Dermis blood vessel endothelial cell (primary cell): Measurements from ENCODE around the gene ZFP36L1. TPM values are rescaled to one million over a fixed set of nuclear protein-coding genes. Genes with fewer than 3 reads are reported as not detected.

ENCODE experiments used
- DNase-seq: peaks from one replicate; pipeline ENCODE4 v3.0.0; 2010
- total RNA-seq: library from RNA; depleted of rRNA; stranded (reverse); fragments of >200 nt; gene quantifications from 2 replicates; pipeline ENCODE4 v1.2.3, GENCODE V29; 2014

ZFP36L1 gene
- total RNA-seq, 1 donor from 2014 or later, result 72.2 TPM

DNA sequence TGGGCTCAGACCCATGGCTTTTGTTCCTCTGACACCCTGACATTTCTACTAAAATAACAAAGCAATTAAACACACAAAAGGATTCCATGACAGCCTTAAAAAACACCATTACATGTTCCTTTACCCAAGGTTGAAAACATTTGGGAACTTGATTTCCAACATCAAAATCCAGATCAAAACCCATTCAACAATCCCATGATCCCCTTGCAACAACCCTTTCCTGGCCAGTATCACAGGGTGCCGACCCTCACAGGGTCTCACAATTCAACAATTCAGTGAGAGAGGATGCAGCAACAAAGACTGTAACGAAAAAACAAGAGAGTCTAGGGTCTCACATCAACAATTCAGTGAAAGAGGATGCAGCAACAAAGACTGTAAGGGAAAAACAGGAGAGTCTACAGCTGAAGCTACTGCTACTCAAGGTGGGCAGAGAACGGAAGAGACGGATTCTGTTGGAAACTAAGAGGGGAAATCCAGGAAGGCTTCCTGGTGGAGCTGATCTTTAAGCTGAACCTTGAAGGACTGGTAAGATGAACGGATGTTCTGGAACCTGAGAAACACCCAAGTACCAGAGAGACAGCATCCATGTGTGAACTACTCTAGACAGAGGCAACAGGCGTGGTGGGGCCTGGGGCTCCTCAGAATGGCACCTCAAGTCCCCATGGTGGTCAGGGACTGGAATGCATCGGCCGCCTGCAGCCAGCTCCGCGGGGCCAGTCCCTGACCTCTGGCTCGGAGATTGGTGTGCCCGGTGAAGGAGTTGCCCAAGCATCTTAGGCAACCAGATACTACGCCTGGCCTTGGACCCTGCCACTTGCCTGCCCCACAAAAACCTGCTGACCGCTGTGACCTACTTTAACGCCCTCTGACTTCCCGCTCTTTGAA lies 22.7 kb upstream of the ZFP36L1 start:
- peak; percentile 20 for DNase-seq

DNA sequence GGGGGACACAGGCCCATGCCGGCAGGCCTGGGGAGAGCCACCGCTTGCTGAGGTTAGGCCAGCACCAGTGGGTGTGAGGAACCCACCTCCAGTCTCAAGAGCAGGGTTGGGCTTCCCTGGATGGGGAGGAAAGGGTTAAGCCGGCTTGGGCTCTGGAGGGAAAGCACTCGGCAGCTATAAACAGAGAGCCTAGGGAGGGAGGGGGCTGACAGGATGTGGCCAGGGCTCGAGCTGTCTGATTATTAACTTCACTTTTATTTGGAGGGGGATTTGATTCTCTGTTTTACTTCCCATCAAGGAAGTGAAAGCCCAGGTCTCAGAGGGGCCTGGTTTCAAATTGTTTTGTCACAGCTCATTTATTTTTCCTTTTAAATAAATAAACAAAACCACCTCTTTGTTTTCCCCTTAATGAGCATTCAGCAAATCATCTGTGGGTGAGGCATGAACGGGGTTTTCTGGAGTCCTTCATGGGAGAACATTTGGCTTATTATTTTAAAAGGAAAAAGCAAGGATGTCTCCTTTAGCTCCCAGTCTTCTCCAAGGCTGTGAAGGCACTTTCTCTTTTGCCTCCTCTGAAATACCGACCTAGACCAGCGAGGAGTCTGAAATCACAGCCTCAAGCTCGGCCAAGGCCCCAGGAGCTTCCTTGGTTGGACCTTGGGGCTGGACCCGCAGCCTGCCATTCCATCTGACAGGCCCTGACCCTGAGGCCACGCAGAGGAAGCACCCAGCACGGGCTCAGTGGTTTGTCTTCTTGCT lies 21.9 kb upstream of the ZFP36L1 start:
- peak; percentile 69 for DNase-seq

DNA sequence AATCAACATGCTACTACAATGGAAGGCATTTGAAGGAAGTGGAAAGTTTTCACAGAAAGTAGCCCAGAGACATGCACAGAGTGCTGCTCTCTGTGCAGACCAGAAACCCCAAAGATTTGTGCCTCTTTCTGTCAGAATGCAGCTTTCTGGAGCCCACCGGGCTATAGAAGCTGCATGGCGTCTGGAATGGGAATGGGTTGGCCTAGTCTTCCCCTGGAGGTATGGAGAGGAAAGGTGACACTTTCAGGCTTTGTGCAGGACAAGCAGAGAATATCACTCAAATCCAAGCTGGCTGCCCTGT lies 21.3 kb upstream of the ZFP36L1 start:
- no peak for DNase-seq

DNA sequence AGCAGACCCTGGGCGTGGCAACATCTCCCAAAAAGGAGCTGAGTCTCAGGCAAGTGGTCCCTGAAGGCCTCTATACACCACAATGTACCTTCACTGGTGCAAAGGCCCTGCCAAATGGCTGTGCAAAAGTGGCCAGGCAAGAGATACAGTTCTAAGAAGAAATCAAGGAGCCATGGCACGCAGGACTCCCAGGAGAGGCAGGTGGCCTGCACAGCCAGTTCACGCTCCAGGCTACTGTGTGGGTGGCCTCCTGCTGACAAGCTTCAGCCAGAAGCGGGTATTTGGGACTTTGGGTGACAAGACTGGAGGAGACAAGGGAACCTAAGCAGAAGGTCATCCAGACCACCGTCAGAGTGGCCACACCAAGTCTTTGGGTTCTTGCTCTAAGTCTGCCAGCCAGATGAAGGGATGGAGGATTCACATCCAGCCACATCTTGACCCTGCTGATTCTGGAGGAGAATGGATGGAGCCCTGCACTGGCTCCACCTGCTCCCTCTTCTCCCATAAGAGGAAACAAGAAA lies 20.5 kb upstream of the ZFP36L1 start:
- DNase-seq, result no peak

DNA sequence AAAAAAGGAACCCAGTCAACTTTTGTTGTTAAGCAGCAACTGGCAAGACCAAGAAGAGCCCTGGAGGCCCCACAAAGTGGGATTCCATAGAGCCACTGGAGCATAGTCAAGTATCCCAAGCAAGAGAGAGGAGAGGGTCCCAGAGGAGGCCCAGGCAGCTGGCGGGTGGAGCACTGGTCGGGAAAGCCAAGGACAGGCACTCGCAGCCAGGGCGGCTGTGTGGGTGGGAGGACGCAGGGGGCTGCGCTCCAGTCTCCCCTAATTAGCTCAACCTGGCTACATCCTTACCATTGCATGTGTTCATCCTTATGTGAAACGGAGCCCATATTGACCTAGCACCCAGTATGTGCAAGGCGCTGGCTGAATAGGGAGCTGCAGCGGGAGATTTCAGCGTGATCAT lies 18.3 kb upstream of the ZFP36L1 start:
- DNase-seq, result no peak

DNA sequence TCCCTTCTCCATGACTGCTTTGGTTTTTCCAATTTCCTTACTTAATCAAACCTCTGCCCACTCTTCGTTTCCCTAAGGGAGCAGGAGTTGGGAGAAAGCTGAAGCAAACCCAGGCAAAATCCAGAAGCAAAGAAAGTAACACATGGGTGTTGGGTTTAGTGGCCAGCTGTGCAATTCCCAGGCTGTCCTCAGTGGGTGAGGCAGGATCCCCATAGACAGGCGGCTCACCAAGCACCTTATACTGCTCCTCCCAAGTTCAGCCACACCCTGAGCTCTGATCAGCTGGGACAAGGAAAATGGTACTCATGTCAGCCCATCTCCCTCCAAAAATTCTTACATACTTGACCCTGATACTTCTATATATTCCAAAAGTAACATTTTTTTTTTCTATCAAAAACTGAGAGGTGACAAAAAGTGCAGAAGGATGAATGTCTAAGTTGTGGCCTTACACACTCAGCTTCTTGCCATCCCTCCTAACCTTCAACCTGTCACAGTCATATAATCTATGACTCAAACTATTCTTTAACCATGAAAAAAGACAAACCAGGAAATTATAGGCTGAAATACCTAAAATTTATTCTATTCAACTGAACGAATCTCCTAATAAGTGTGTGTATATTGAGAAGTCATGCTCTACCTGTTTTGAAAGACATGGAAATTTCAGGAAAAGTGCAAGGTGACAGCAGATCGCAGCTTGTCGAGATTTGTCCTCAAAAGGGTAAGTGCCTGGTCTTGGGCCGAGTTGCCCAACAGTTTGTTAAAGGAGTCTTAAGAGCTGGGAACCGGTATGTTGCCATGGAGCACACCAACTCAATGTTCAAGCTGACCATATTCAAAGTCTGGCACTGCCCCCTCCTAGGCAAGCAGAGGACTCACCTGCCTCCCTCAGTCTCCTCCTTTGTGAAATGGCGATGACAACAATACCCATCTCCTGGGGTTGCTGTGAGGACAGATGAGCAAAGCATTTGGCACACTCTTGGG lies 17.6 kb upstream of the ZFP36L1 start:
- no peak for DNase-seq

DNA sequence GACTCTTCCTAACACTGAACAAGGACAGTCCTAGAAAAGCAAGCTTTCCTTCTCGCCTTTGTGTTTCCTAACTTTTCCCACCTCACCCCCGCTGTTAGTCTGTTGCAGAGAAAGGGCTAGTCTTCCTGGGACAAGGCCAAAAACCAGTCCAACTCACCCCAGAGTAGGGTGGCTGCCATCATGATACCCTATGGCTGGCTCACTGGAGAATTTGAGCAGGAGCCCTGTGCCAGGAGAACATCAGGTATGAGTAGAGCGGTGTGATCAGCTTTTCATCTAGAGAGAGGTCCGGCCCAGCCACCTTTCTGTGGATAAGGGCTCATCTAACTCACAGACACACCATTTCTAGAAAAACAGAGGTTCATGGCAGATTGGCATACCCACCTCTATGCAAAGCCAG lies 16.7 kb upstream of the ZFP36L1 start:
- no peak for DNase-seq

DNA sequence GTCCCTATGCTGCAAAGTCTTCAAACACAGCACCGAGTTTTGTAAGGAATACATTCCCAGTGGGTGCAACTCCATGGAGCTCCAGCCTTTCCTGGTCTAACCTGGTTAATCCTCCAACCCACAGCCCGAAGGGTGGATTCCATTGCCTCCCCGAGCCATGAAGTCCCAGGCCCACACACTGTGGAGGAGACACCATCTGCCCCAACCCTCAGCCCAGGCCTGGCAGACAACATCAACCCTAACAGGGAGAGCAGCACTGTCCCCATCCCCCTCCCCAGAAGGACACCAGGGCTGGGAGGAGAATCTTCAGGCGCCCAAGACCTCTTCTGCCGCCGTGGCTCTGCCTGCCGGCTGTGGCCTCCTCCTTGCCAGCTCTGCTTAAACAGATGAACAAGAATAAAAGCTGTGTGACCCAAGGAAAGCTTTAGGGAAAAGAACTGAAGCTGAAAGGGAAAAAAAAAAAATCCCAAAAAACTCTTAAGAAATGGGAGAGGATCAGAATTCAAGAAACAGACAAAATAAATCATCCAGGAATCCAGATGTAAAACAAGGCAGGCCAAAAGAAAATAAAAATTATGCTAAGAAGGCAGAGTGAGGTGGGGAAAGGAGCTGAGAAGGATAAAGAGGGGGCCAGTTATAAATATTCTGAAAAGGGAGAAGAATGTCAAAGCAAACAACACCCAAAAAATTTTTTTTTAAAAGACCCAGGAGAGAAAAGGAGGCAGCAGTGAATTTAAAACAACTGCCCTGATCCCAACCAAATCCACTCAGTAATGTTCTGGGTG lies 16.0 kb upstream of the ZFP36L1 start:
- no peak for DNase-seq

DNA sequence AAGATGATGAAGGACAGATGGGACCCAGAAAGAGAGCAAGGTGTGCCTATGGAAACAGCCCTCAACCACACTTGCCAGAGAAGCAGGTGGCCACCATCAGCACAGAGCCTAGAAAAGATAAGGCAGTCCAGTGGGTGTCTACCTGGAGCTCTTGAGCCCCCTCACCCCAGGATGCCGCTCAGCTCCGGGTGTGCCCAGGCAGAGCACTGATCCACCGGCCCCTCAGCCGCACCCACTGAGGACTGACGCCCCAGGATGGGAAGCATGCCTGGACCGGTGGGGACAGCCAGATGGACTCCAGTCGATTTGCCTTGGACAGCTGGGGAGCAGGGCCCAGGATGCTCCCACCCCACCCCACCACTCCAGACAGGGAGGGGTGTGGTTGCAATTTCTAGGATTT lies 15.1 kb upstream of the ZFP36L1 start:
- no peak for DNase-seq

DNA sequence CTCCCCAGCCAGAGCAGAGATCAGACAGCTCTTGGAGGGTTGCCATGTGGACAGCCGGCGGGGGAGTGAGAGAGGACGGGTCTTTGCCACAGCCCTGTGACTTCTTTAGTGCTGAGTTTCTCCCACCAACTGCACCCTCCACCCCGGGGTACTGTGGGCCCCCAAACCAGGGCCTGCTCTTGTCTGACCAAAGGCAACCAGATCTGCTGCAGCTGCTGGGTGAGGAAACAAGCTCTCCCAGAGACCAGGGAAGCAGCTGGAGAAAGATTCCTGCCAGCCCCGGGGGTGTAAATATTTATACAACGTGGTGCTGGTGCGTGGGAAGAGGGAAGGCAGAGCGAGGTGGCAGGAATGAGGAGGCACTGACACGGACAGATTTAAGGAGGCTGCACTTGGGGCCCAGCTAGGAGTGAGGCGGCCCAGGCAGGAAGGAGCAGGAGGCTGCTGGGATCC lies 14.3 kb upstream of the ZFP36L1 start:
- DNase-seq, result peak; percentile 89

DNA sequence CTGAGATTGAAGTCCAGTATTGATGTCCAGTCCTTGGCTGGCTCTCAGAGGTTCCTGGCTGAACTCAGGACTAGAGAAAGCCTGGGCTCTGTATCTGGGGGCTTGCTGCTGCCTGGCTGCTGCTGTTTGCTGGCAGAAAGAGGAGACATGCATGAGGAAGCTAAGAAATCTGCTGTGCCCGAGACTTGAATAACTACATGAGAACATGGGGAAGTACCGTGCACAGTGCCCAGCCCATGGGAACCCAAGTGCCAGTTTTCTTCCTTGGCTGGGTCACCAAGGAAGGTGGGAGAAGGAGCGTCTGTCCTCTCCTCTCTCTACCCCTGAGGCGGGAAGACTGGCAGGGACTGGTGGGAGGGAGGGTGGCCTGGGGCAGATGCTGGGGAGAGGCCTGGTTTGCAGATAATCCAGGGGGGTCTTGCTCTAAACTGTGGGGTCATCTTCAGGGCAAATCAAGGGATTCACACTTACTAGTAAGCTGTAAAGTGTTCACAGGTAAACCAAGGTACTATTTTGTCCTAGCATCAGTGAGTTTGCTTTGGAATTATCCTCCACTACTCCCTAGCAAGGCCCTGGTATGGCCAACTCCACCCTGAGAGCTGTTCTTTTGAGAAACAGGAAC lies 13.8 kb upstream of the ZFP36L1 start:
- DNase-seq, result no peak

DNA sequence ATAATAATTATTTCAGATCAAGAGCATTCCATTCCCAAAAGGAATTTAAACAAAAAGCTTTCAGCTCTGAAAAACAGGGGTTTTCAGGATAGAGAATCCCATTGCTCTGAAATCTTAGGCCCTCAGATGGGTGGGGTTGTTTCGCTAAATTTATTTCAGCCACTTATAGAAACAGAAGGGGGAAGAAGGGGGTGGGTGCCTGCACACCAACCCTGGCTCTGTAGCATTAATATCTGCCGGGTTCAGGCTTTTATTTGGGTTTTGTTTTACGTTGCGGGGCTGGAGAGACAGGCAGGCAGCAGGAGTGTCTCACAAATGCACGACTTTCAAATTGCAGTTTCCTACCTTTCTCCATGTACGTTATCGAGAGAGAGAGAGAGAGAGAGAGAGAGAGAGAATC lies 12.5 kb upstream of the ZFP36L1 start:
- no peak for DNase-seq

DNA sequence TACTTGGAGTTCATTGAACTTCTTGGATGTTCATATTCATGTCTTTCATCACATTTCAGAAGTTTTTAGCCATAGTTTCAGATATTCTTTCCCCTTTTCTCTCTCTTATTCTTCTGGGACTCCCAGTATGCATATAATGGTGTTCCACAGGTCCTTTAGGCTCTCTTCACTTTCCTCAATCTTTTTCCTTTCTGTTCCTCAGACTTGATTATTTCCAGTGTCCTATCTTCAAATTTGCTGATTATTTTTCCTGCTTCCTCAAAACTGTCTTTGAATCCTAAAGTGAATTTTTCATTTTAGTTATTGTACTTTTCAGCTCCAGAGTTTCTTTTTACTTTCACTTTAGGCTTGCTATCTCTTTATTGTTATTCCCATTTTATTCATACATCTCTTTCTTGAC lies 8.8 kb upstream of the ZFP36L1 start:
- DNase-seq, result no peak

DNA sequence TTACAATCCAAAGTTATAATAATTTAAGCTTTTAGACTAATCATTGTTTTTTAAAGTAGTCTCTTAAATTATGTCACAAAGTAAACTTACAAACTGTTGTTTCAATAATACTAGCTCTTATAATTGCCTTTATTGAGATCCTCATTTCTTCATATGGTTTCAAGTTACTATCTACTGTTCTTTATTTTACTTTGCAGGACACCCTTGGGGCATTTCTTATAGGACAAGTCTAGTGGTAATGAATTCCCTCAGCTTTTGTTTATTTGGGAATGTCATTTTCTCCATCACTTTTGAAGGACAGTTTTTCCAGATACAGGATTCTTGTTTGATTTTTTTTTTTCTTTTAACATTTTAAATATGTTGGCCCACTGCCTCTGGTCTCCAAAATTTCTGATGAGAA lies 8.1 kb upstream of the ZFP36L1 start:
- no peak for DNase-seq

DNA sequence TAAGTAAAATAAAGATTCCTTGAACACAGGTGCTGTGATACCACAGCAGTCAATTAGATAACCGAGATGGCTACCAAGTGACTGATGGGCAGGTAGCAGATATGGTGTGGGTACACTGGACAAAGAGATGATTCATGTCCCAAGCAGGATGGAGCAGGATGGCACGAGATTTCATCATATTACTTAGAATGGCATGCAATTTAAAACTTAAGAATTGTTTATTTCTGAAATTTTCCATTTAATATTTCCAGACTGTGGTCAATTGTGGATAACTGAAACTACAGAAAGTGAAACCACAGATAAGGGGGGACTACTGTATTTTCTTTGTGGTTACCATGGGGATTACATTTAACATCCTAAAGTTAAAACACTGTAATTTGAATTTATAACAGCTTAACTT lies 7.5 kb upstream of the ZFP36L1 start:
- no peak for DNase-seq

DNA sequence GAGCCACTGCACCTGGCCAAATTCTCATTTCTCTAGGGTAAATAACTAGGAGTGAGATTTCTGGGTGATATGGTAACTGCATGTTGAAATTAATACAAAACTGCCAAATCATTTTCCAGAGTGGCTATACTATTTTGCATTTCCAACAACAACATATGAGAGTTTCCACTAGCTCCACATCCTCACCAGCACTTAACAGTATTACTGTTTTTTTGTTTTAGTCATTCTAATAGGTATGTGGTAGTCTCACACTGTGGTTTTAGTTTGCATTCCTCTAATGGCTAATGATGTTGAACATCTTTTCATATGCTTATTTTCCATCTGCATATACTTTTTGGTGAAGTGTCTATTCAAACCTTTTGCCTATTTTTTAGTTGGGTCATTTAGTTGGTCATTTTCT lies 5.8 kb upstream of the ZFP36L1 start:
- no peak for DNase-seq

DNA sequence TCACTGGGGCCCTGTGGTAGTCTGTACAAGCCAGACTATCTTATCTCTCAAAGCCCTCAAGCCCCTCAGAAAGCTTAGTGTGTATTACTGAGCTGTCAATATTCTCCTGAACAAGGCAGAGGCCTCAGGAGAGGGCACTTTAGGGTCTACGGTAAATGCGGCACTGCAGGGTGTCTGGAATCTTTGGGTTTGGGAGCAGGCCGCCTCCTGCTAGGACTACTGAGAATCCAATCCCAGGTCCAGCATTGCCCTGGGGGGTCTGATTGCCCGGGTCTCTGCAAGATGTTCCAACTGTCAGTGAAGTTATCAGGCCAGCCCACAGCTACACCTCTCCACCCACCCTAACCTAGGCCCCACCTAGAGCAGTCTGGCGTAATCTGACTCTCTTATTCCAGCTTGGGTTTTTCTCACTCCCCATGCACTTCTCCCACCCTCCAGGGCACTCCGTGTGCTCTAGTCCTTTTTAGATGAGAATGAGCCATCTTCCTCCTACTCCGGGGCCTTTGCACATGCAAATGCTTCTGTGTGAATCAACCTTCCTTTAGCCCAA lies 4.3 kb upstream of the ZFP36L1 start:
- DNase-seq, result no peak

DNA sequence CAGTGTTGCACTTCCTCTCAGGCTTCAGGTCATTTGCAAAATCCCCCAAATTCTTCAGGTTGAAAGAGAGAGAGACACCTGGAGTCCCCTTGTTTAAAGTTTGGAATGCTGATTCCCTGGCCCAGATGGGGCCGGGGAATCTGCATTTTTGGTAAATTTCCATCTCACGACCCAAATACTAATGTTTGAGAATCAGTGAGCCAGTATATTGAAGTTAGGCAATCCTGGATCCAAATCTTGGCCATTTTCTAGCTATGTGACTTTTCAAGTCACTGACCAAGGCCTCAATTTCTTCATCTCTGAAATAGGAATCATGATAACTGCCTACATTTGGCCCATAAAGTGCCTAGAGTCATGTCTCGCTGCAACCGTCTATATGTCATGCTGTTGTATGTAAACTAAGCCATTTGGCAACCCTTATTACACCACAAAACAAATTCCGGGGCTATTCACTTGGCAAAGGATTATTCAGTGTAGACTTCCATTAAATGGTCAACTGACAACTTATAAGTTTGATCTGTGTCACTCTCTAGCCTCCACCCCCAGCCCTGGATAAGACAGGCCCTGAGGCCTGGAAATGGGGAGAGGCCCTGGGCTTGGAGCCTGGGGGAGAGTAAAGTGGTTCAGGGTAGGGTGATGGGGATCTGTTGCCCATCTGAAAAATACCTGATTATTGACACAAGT lies 3.7 kb upstream of the ZFP36L1 start:
- no peak for DNase-seq

DNA sequence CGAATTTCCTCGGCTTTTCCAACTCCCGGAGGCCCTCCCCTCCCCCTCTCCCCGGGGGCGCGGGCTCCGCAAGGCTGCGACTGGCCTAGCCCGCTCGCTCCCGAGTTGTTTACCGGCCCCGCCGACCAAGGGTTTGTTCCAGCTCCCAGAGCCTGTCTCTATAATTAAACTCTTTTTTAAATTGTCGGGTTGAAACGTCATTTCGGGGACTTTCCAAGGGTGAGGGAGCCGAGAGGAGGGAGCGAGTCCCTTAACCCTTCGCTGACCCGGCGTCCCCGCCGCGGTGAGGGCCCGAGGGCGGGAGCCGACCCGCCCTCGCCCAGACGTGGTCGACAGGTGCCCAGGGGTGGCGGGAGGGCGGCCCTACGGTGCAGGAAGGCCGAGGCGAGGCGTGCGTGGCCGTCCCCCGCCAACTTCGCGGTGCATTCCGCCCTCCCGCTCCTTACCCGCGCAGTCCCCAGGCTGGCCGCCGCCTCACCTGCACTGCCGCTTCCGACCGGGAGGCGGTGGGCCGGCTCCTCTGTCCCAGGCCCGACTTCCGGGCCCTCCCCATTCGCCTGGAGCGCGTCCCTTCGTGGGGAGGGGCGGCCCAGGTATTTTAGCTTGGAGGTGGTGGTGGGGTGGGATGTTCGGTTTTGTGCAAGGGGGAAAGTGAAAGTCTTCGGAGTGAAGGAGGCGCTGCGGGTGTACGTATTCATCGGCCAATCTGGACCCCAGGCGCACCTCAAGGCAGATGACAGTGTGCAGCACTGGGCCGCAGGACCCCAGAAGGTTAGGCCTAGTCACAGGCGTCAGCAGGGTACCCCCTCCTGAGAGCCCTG lies 2.9 kb upstream of the ZFP36L1 start:
- DNase-seq, result peak; percentile 78
